Ovary (tissue), 9 donors: ENCODE data around the gene CRTC2. TPM values are rescaled to one million over a fixed set of nuclear protein-coding genes. Genes with fewer than 3 reads are reported as not detected.

Experiments
- DNase-seq, 5 donors: peaks; one replicate each; pipeline ENCODE4 v3.0.0-alpha.2; 2019 to 2020
- H3K27ac ChIP-seq, 2 donors: fragments of 200-600 bp; one replicate each; pipeline versions ENCODE4 v1.5.1 to v1.8.0; 2019 to 2022
- H3K27me3 ChIP-seq: fragments of 200-600 bp; one replicate; pipeline ENCODE4 v1.8.0; 2022
- H3K36me3 ChIP-seq: fragments of 200-600 bp; sonication (generic); one replicate; pipeline ENCODE4 v1.5.1; 2019
- H3K4me1 ChIP-seq: one replicate; pipeline ENCODE4 v1.8.1; 2013; ENCODE audit warnings: mild to moderate bottlenecking, moderate library complexity; ENCODE audit not compliant: insufficient read depth
- H3K4me3 ChIP-seq: fragments of 200-600 bp; sonication (generic); one replicate; pipeline ENCODE4 v1.5.1; 2017
- H3K9me3 ChIP-seq, 2 donors: fragments of 200-600 bp in 1 of 2; sonication (generic) in 1 of 2; one replicate each; pipeline versions ENCODE4 v1.5.1 to v1.8.1; 2013 to 2019; ENCODE audit warnings: mild to moderate bottlenecking in 1 of 2, moderate library complexity in 1 of 2
- CTCF ChIP-seq, 3 donors: fragments of 450-650 bp in 2 of 3; fragments of 200-600 bp in 1 of 3; IDR thresholded peaks; one replicate each; pipeline versions ENCODE4 v1.5.1 to v1.8.0; 2016 to 2022; ENCODE audit warnings: antibody characterized with exemption in 3 of 3, mild to moderate bottlenecking in 1 of 3
- EP300 ChIP-seq: sonication (generic); formaldehyde crosslinking; IDR thresholded peaks from one replicate; pipeline ENCODE4 v1.6.1; 2017; ENCODE audit warnings: antibody characterized with exemption
- POLR2A ChIP-seq: fragments of 450-650 bp; IDR thresholded peaks from one replicate; pipeline ENCODE4 v1.6.1; 2017; ENCODE audit warnings: antibody characterized with exemption, mild to moderate bottlenecking, moderate library complexity
- WGBS, 3 donors: extraction: QIAGEN DNeasy Blood & Tissue Kit in 1 of 3; methylation state at CpG; one replicate each; pipeline versions ENCODE4 v1.1.5 to v1.1.7; 2013 to 2017; 5-methylcytosine and 5-hydroxymethylcytosine counted together
- intact Hi-C, 4 donors: fragments of 100-400 bp; cut with DNase I; formaldehyde crosslinking; loops; one replicate each; pipeline versions ENCODE4 v1.11.0 to v1.15.1; 2022 to 2023
- polyA plus RNA-seq, 2 donors: library from polyadenylated mRNA; stranded (reverse); fragments of 200-250 nt in 1 of 2; fragments of 350-450 nt in 1 of 2; fragmentation: Illumina TruSeq in 1 of 2; extraction: RNeasy Lipid Tissue Mini Kit (QIAGEN cat#74804) in 1 of 2; gene quantifications; one replicate each; pipeline ENCODE4 v1.2.3, GENCODE V29; 2013 to 2014
- total RNA-seq, 7 donors: library from RNA; depleted of rRNA in 2 of 7; stranded (reverse); fragments of >200 nt in 2 of 7; fragmentation: NEBNext Ultra II Directional in 3 of 7; extraction: Animal tissue kit (Norgen Biotek cat#: 25700) in 3 of 7; gene quantifications; one replicate each; pipeline versions ENCODE4 v1.1.0 to v1.2.4, GENCODE V29; 2016 to 2023
- donor health status: DM: no; HTN: no; CAD: no; lungs with moderate emphysema.
- donor health status: DM: no; HTN: no; CAD: no.
- donor health status: Bipolar disorder and iron deficiency.
- donor health status: DM: yes; HTN: yes; CAD: no.
- donor health status: DM: no; HTN: no; CAD: no.
- donor health status: DM: yes; HTN: yes; CAD: no.

Gene CRTC2
- total and polyA plus RNA-seq, 9 donors: 19.2 to 52.5 (median 37.9) TPM

GRCh38 chr1:153960206-153960605, 1.8 kb upstream of the CRTC2 start:
- 81 to 91% (median 81%) methylated on average over 9 to 11 of the region's 11 CpGs for WGBS, 3 donors
- peaks cover 35% of the 10 kb centered on the region for H3K4me1 ChIP-seq

GRCh38 chr1:153959454-153959853, 1.0 kb upstream of the CRTC2 start:
- Histone ChIP-seq H3K9me3 (no peaks in the 10 kb centered on the region), H3K27me3 (no peaks in the 10 kb centered on the region), H3K4me1 (peaks cover 33% of the 10 kb centered on the region), H3K27ac (peak overlapping the region; percentile 14 to 71), H3K36me3 (no peaks in the 10 kb centered on the region), H3K4me3 (no peak overlapping the region)
- TF ChIP-seq CTCF (IDR thresholded peaks at IDR 0.05) (no peak), EP300 (no peak), POLR2A (no peak)
- DNase-seq: peak in 1 of 5 donors; percentile 59
- intact Hi-C loops: loop anchor here in 1 of 4 donors (10.0 kb wide), 1 partner anchor 165 kb away; no protein-coding TSS in a partner anchor
- WGBS, 3 donors: 18 to 33% (median 29%) methylated on average over 3 of the region's 3 CpGs

More at GRCh38 chr1:153960206-153960605, 1.8 kb upstream of the CRTC2 start:
- no peak for DNase-seq
- no peaks in the 10 kb centered on the region for H3K36me3 ChIP-seq
- no peak overlapping the region for H3K4me3 ChIP-seq
- no peaks in the 10 kb centered on the region for H3K27me3 ChIP-seq
- H3K27ac ChIP-seq: no peak overlapping the region
- intact Hi-C loops: loop anchor here in 1 of 4 donors (10.0 kb wide), 1 partner anchor 405 kb away; no protein-coding TSS in a partner anchor
- TF ChIP-seq CTCF (IDR thresholded peaks at IDR 0.05) (no peak), POLR2A (no peak), EP300 (no peak)
- no peaks in the 10 kb centered on the region for H3K9me3 ChIP-seq

DNA sequence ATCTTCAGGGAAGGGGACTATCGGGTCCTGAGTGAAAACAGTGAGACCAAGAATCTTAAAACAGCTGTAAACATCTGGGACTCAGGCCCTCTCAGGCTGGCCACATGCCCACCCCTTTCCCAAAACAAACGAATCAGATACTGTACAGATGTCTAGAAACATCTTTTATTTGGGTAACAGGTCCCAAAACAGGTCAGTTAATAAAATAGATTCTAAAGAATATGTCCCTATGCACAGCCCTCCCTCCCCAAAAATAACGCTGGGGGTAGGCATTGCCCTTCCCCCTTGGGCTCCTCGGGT, 499 bp upstream of the CRTC2 start:
- no peaks in the 10 kb centered on the region for H3K9me3 ChIP-seq
- intact Hi-C loops: loop anchor here in 1 of 4 donors (10.0 kb wide), 1 partner anchor 164 kb away; no protein-coding TSS in a partner anchor
- WGBS, 3 donors: 0 to 2% (median 2%) methylated on average over 4 of the region's 4 CpGs
- peaks cover 31% of the 10 kb centered on the region for H3K4me1 ChIP-seq
- DNase-seq: peak; percentile 59 to 75 (median 71)
- TF ChIP-seq EP300: no peak
- no peak for TF ChIP-seq POLR2A
- TF ChIP-seq CTCF (IDR thresholded peaks at IDR 0.05): no peak
- H3K27me3 ChIP-seq: no peaks in the 10 kb centered on the region
- H3K4me3 ChIP-seq: peak overlapping the region; percentile 24
- H3K36me3 ChIP-seq: no peaks in the 10 kb centered on the region
- H3K27ac ChIP-seq: peak overlapping the region; percentile 14 to 71

DNA sequence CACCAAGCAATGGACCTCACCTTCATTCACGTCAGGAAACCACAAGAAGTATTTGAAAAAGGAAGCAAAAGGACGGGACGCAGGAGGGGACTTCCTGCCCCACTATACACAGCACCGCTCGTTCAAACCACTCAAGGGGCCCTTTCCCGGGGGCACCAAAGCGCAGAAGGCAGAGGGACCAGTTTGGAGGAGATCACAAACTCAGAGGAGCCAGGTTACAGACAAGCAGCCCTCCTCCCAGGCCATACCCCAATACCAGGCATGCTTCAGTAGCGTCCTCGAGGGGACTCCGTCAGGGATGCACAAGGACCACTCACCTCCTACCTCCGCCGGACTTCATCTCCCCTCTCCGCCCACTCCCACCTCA, 685 bp downstream of the CRTC2 start:
- Histone ChIP-seq H3K9me3 (no peaks in the 10 kb centered on the region), H3K36me3 (no peaks in the 10 kb centered on the region), H3K27me3 (no peaks in the 10 kb centered on the region), H3K4me1 (peaks cover 31% of the 10 kb centered on the region), H3K4me3 (peak overlapping the region; percentile 72), H3K27ac (peak overlapping the region in 1 of 2 donors; percentile 71)
- WGBS, 3 donors: 0% methylated on average over 13 of the region's 13 CpGs
- intact Hi-C loops: loop anchor here in 1 of 4 donors (10.0 kb wide), 1 partner anchor 163 kb away; no protein-coding TSS in a partner anchor
- TF ChIP-seq CTCF (IDR thresholded peaks at IDR 0.05) (no peak), POLR2A (no peak), EP300 (no peak)
- no peak for DNase-seq
